ENCODE measurements around the gene PTPRD. TPM values are rescaled to one million over a fixed set of nuclear protein-coding genes. Genes with fewer than 3 reads are reported as not detected.

Gene PTPRD
- total RNA-seq, 1 donor from 2014 or later = 6.9 TPM

DNA sequence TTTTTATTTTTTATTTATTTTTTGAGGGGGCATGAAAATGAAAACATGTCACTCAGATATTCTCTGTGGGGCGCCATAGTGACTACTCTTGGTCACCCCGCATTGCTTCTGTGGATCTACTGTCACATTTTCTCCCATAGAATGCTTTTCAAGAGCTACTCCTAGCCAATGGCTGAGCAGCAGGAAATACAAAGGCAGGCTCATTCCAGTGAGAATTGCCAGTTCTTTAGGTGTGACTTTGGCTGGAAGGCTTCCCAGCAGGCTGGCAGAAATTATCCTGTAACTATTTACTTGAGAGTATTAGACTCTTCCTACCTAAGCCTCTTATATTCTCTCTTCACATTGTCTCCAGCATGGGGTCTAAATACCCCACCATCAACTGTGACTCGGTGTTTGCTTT lies 21.0 kb upstream of the PTPRD start:
- intact Hi-C loops (cut with DNase I) = no loop called here
- TF ChIP-seq, protein P1, sequence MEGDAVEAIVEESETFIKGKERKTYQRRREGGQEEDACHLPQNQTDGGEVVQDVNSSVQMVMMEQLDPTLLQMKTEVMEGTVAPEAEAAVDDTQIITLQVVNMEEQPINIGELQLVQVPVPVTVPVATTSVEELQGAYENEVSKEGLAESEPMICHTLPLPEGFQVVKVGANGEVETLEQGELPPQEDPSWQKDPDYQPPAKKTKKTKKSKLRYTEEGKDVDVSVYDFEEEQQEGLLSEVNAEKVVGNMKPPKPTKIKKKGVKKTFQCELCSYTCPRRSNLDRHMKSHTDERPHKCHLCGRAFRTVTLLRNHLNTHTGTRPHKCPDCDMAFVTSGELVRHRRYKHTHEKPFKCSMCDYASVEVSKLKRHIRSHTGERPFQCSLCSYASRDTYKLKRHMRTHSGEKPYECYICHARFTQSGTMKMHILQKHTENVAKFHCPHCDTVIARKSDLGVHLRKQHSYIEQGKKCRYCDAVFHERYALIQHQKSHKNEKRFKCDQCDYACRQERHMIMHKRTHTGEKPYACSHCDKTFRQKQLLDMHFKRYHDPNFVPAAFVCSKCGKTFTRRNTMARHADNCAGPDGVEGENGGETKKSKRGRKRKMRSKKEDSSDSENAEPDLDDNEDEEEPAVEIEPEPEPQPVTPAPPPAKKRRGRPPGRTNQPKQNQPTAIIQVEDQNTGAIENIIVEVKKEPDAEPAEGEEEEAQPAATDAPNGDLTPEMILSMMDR (IDR thresholded peaks at IDR 0.05) = no peak
- Histone ChIP-seq H3K27me3 (no peaks in the 10 kb centered on the region), H3K9me3 (no peaks in the 10 kb centered on the region), H3K36me3 (no peaks in the 10 kb centered on the region), H3K4me3 (no peak overlapping the region), H3K27ac (no peak overlapping the region), H3K4me1 (no peaks in the 10 kb centered on the region)
- DNase-seq (ENCODE audit: low spot score in 2 of 2) = no peak

- peaks cover 5% of the 10 kb centered on the region for H3K27me3 ChIP-seq
- no peak overlapping the region for H3K4me3 ChIP-seq
- intact Hi-C loops (cut with DNase I) = no loop called here
- TF ChIP-seq, protein P1 (IDR thresholded peaks at IDR 0.05) = no peak
- no peak overlapping the region for H3K27ac ChIP-seq
- H3K9me3 ChIP-seq = no peaks in the 10 kb centered on the region
- H3K36me3 ChIP-seq = no peaks in the 10 kb centered on the region
- H3K4me1 ChIP-seq = no peaks in the 10 kb centered on the region
- DNase-seq (ENCODE audit: low spot score in 2 of 2) = no peak
Measured at GRCh38 chr9:10614196-10614800, 1.5 kb upstream of the PTPRD start.

GRCh38 chr9:10613419-10613818 lies 617 bp upstream of the PTPRD start:
- TF ChIP-seq, protein P1 (IDR thresholded peaks at IDR 0.05) = no peak
- H3K27me3 ChIP-seq = peaks cover 5% of the 10 kb centered on the region
- H3K27ac ChIP-seq = no peak overlapping the region
- no peaks in the 10 kb centered on the region for H3K9me3 ChIP-seq
- no peaks in the 10 kb centered on the region for H3K4me1 ChIP-seq
- DNase-seq (ENCODE audit: low spot score in 2 of 2) = no peak
- H3K4me3 ChIP-seq = peak overlapping the region; percentile 60 to 65
- intact Hi-C loops (cut with DNase I) = no loop called here
- H3K36me3 ChIP-seq = no peaks in the 10 kb centered on the region

- intact Hi-C loops (cut with DNase I) = no loop called here
- Histone ChIP-seq H3K27ac (no peak overlapping the region), H3K36me3 (no peaks in the 10 kb centered on the region), H3K9me3 (no peaks in the 10 kb centered on the region), H3K27me3 (no peaks in the 10 kb centered on the region), H3K4me3 (no peak overlapping the region), H3K4me1 (no peaks in the 10 kb centered on the region)
- DNase-seq (ENCODE audit: low spot score in 2 of 2) = no peak
- TF ChIP-seq, protein P1 (IDR thresholded peaks at IDR 0.05) = no peak
Measured at GRCh38 chr9:10605388-10605787, 7.4 kb downstream of the PTPRD start.

- Histone ChIP-seq H3K9me3 (no peaks in the 10 kb centered on the region), H3K27me3 (no peaks in the 10 kb centered on the region), H3K4me3 (no peak overlapping the region), H3K27ac (no peak overlapping the region), H3K4me1 (no peaks in the 10 kb centered on the region), H3K36me3 (no peaks in the 10 kb centered on the region)
- DNase-seq (ENCODE audit: low spot score in 2 of 2) = no peak
- intact Hi-C loops (cut with DNase I) = no loop called here
- TF ChIP-seq, protein P1 (IDR thresholded peaks at IDR 0.05) = no peak
Measured at GRCh38 chr9:10604927-10605326, 7.9 kb downstream of the PTPRD start.

GRCh38 chr9:10597801-10598200 lies 15.0 kb downstream of the PTPRD start:
- Histone ChIP-seq H3K36me3 (no peaks in the 10 kb centered on the region), H3K27ac (no peak overlapping the region), H3K4me3 (no peak overlapping the region), H3K4me1 (no peaks in the 10 kb centered on the region), H3K9me3 (no peaks in the 10 kb centered on the region), H3K27me3 (no peaks in the 10 kb centered on the region)
- intact Hi-C loops (cut with DNase I) = no loop called here
- DNase-seq (ENCODE audit: low spot score in 2 of 2) = no peak
- TF ChIP-seq, protein P1 (IDR thresholded peaks at IDR 0.05) = no peak
